Cardiac atrium fibroblast (primary cell): ENCODE measurements around the gene P2RY13. TPM values are rescaled to one million over a fixed set of nuclear protein-coding genes. Genes with fewer than 3 reads are reported as not detected.

Experiments used
- total RNA-seq: library from RNA; depleted of rRNA; stranded (reverse); fragments of >200 nt; gene quantifications from 2 replicates; pipeline ENCODE4 v1.2.3, GENCODE V29; 2015

P2RY13 gene
- not detected in 2 replicates for total RNA-seq

DNA sequence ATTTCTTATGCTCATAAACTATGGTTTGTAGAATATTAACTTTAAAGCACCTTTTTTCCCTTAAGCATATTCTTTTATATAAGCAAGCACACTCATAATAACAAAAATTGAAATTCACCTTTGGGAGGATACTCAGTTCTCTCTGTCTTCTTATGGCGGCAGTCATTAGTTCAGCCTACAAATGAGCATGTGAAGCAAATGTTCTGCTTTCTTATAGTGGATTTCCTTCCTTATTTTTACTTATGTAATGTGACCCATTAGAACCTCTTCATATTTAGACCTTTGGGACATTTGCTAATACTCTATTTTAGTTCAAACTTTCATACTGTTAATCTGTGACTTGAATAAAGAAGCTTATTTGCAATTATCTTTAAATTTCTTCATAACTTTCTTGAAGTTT is at the start of gene P2RY13:
P2RY13 (minus strand) TSS at position 187 of the 400 bp plus-strand sequence; CDS start at position 166, 21 bp downstream.

DNA sequence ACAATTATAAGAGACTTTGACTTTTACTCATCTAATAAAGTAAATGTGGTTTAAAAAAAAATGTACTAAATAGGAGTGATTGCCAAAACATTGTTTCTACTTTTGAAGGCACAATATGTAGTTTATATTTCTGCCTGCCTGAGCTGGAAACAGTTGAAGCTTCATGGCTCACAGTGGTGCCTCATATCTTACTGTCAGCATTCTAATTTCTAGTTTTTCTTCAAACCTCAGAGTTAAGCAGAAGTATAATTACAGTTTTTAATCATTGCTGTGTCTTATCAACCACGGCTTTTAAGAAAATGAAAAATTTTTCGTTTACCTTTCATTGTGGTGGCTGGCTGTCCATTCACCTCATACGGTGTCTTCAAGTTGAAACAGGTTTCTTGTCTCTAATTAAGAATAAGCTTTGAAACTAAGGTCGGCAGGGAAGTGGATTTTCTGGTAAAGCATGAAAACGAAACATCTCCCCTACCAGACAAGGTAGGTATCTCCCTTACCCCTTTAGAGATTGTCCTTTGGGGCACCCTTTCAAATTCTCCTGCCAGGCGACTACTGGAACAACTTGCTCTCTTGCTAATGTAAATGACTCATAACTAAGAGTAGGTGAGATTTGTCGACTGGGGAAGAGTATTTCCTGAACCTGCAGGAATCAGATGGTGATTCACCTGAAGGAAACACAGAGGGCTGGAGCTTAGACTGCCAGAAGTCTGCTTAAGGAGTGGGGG is 12.9 kb downstream of the P2RY13 start, which contains the start of gene GPR87:
GPR87 (minus strand) TSS at position 554 of the 725 bp plus-strand sequence. CDS start 16,720 bp downstream, outside the sequence.

DNA sequence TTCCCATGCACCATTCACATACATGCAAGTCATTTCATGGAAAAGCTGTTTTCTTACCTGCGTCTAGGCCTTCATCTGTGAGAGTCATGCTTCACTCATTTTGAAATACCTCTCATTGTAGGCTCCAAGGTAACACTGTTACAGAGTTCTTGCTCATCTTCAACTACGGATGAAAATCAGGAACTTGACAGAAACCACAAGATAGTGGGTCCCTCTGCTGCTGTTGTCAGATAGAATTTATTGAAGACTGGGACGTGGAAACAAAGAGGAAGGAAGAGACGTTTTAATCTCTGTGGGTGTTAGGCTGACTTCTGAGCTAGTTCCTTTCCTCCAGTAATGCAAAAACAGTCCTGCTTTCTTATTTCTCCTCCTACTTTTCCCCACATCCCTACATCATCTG is 51.1 kb downstream of the P2RY13 start, which contains the start of gene P2RY14:
P2RY14 (minus strand) TSS at position 313 of the 400 bp plus-strand sequence. CDS start 64,226 bp downstream, outside the sequence.

Other genes with a start within 250 kb of the P2RY13 start
- gene MED12L, start 243.9 kb downstream of the P2RY13 start, total RNA-seq = under 0.01 and 1.8 TPM in 2 replicates
- gene GPR171, start 126.3 kb downstream of the P2RY13 start, total RNA-seq = not detected in 2 replicates
- gene P2RY14, start 51.0 kb downstream of the P2RY13 start, total RNA-seq = not detected in 2 replicates
- gene GPR87, start 12.7 kb downstream of the P2RY13 start, total RNA-seq = not detected in 2 replicates
- not detected in 2 replicates for gene P2RY12, start 55.2 kb upstream of the P2RY13 start, total RNA-seq
- gene IGSF10, start 131.5 kb upstream of the P2RY13 start, total RNA-seq = 2.1 and 3.4 TPM in 2 replicates